NCI-H510A (cell line): ENCODE results near the gene LRRC8C.

Experiments used
- DNase-seq: peaks from one replicate; lab custom pipeline; 2025; lab: John Stamatoyannopoulos, UW

Gene LRRC8C

GRCh38 chr1:89763649-89763986, 130.7 kb downstream of the LRRC8C start:
- DNase-seq: no peak

- DNase-seq: no peak
These were observed 132.9 kb downstream of the LRRC8C start for GRCh38 chr1:89765774-89766173.

- no peak for DNase-seq
These were observed 134.7 kb downstream of the LRRC8C start for GRCh38 chr1:89767618-89768017.
